Posterior cingulate gyrus (tissue), 11 donors: ENCODE measurements around the gene HECW1.

Source experiments
- DNase-seq, 10 donors: peaks; one replicate each; pipeline versions ENCODE4 v3.0.0 to v3.0.0-alpha.2; 2020 to 2021; ENCODE audit warnings: mixed read lengths in 3 of 10
- intact Hi-C: fragments of 100-400 bp; cut with DNase I; formaldehyde crosslinking; loops from one replicate; pipeline ENCODE4 v1.15.1; 2023

The HECW1 gene

DNA sequence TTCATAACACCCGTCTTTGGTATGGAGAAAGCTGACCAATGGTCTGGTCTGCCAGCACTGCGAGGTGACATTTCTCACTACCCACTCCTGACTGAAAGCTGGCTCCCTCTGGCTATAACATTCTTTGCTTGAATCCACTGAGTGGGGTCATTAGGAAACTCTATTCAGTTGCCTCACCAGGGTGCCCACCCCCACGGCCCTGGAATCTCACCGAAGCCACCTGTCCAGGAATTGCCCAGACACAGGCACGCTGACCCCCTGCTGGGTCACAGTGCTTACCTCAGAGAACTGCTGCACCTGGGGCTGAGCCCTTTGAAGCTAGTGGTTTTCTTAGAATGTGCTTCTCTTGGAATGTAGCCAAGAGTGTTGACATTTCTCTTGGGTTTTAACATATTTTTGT is 28.6 kb downstream of the HECW1 start:
- intact Hi-C loops = no loop called here
- DNase-seq = peak in 1 of 10 donors; percentile 69

DNA sequence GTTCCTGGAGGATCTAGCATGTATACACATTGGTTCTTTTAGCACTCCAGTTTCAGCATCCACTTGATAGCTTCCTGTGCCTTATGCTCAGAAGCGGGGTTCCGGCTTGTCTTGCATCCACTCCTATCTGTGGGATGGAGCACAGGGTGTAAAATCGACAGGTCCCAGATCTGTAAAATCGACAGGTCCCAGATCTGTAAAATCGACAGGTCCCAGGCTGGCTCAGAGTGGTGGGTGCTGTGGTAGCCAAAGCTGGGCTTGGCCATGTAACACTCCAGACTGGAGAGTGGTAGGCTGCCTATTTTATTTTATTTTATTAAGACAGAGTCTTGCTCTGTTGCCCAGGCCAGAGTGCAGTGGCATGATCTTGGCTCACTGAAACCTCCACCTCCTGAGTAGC is 30.3 kb downstream of the HECW1 start:
- intact Hi-C loops = no loop called here
- no peak for DNase-seq

DNA sequence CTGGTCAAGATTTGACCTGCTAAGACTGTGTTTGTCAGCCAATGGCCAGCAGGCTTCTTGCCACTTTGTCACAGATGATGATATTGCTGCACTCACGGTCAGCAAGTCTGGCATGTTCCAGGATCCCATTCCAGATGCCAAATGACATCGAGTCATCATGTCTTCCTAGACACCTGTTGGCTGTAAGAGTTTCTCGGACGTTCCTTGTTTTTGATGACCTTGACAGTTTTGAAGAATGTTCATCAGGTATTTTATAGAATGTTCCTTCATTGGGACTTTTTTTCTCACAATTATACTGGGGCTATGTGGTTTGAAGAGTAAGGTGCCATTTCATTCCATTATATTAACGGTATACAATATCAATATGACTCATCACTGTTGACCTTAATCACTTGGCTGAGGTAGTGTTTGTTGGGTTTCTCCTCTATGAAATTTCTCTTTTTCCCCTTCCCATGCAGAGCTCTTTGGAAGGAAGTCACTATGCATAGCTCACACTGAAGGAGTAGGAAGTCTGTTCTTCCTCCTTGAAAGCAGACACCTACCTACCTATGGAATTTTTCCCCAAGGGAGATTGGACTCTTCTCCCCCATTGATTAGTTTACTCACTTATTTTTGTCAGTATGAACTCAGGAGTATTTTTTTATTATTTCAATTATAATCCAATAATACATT is 31.6 kb downstream of the HECW1 start:
- intact Hi-C loops = no loop called here
- no peak for DNase-seq

DNA sequence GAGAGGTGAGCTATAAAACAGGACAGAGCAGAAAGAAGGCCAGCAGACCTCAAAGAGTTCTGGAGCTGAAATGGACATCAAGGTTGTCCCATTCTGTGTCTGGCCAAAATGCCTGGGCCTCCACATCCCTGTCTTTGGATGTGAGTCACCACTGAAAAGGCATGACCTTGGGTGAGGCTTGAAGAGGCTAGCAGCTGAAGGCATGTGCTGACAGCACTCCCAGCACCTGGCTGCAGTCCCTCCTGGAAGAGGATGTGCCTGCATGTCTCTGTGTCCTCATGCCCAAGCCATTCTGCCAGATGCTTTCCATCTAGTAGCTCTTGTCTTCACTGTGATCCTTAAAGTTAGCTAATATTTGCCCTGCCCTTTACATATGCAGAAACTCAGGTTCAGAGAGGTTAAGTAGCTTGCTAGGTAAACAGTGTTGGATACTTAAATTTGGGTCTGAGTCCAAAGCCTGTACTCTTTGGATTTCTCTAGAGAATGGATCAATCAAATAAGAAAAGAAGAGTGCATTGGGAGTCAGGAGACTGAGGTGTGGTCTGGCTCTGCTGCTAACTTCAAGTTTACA is 35.8 kb downstream of the HECW1 start:
- intact Hi-C loops = no loop called here
- no peak for DNase-seq

DNA sequence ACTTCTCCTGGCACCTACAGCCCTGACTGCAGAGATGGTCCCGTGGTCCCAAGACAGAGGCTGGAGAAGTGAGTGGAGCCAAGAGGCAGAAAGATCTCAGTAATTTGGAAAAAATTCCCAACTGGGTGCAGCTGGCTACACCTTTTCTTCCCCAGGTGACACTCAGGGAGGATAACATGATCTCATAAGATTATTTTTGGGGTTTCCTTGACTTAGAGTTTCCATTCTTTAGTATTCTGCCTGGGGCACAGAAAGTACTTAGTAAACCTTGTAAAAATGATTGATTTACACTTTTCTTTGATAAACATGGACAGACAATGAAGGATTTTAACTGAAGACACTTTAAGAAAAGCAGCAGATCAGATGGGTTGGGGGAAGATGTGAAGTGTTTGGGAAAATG is 38.6 kb downstream of the HECW1 start:
- no peak for DNase-seq
- intact Hi-C loops = no loop called here

DNA sequence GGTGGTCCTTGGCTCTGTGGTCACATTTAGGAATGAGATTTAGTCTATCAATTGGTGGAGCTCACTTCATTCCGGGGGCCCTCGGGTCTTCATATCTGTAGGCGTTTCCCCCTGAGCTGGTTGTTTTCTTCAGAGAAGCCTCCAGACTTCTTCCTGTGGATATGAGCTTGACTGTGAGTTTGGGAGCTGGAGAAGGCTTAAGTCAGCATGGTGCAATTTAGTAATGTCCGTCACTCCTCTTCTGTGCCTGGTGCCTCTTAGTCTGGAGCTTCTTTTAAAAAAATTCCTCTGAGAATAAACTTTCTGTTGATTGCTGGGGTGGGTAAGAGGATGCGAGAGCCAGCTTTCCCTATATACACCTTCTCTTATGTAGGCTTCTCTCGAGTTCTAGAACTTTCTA is 40.2 kb downstream of the HECW1 start:
- no peak for DNase-seq
- intact Hi-C loops = no loop called here

DNA sequence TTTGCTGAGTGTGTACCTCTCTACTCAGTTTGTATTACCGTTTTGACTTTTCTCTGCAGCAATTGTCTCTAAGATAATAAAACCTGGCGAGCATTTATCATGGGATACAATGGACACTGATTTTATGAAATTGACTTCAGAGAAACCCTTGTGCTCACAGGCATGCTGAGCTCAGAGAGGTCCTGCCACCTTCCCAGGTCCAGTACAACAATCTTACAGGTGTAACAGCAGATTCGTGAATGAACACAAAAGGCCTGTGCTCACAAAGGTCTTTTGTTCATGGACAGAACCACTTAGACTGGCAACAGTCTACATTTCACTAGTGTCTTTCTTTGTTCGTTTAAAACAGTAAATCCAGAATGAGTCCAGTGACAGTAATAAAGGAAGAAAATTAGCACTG is 43.2 kb downstream of the HECW1 start:
- intact Hi-C loops = no loop called here
- no peak for DNase-seq

DNA sequence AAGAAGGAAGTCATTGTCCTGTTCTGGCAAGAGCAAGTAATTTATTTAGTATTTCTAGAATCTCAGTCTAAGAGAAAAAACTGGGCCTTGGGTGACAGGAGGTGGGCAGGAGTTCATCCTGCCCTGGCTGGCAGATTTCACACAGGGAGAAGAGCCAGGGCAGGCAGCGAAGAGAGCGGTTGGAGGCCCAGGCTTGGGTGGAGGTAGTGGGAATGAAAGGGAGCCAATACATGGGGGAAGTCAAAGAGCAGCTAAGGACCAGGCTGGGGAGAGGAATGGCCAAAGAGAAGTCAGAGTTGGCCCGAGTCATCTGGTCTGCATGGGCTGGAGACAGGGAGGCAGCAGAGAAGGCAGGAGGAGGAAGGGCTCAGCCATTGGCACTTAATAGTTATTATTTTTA is 51.4 kb downstream of the HECW1 start:
- intact Hi-C loops = no loop called here
- no peak for DNase-seq

DNA sequence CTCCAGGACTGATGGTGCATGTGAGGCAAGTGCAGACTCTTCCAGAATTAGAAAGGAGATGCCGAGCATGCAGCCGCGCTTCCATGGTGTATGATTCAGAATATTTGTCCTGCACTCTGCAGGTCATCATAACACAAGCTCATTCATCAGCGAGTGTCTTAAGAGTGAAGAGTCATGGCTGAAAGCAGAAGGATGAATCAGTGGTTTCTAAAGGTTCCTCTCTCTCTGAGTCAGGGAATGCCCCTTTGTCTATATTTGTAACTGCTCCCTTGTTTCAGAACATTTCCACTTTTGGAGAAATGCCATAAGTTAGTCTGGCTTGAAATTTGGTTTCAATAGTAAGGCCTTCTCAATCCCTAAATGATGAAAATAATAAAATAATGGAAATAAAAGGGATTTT is 52.3 kb downstream of the HECW1 start:
- intact Hi-C loops = no loop called here
- no peak for DNase-seq

DNA sequence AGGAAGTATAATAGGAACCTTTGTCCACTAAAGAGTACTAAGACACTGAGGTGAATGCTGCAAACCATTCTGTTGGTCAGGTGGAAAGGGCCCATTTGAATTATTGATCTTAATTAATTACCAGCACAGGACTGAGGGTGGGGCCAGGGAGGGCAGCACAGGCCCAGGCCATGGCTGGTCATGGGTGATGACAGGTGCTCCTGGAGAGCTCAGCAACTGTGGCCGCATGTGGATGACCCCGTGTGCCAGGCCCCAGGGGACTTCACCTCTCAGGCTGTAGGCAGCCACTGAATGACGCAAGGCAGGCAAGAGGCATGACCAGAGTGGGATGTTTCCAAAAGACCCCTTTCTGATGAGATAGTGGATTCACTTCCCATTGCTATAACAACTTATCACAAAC is 54.2 kb downstream of the HECW1 start:
- DNase-seq = no peak
- intact Hi-C loops = no loop called here

DNA sequence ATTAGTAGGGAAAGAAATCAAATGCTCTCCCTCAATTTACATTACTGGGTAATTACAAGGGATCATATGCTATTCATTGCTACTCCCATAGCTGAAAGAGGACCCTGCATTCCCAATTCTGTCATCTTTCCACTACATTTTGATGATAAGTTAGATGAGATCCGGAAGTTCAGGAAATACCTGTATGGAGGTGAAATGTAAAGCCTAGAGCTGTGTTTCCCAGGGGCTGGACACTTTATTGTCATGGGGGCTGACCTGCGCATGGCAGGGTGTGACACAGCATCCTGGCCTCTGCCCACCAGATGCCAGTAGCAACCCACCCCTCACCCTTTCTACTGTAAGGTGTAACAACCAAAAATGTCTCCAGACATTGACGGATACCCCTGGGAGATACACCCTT is 56.6 kb downstream of the HECW1 start:
- no peak for DNase-seq
- intact Hi-C loops = no loop called here

DNA sequence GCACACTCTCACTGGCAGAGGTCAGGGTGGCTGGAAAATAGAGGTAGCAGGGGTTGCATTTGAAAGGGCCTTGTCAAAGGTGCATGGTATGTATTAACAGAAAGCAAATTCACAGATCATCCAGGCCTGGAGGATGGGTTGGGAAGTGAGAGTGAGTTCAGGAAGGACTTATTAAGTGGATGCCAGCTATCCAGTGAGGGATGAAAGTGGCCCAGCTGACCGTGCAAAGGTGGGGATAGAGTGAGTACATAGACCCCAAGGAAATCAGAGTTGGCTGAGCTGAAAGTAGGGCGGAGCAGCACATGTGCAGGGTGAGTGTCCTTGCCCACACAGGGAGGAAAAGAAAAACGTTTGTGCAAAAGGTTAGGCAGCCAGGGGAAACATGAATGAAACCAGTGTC is 58.1 kb downstream of the HECW1 start:
- DNase-seq = no peak
- intact Hi-C loops = no loop called here

DNA sequence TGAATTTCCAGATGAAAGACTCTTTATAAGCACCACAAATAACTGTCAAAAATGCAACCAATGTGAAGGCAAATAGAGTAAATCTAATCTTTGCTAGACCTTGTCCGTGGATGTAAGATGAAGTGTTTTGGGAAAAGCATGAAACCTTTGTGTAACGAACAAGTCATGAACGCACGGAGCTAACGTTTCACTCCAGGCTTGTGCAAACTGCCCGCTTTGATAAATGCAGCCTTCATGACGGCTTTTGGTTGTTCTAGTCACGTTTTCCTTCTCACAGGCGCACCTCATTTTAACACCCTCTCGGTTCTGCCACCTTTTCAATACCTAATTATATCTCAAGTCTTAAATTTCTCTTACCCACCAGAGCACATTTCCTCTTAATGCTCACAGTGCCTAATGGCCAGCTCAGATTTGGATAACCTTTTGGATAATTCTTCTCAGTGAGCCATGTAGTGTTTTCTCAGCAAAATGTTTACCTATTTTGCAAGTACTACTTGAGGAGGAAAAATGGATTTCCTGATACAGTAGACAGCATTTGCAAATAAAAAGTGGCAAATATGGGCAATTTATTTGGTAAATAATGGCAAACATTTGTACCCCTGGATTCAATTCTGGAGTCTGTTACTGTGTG is 63.2 kb downstream of the HECW1 start:
- no peak for DNase-seq
- intact Hi-C loops = no loop called here

DNA sequence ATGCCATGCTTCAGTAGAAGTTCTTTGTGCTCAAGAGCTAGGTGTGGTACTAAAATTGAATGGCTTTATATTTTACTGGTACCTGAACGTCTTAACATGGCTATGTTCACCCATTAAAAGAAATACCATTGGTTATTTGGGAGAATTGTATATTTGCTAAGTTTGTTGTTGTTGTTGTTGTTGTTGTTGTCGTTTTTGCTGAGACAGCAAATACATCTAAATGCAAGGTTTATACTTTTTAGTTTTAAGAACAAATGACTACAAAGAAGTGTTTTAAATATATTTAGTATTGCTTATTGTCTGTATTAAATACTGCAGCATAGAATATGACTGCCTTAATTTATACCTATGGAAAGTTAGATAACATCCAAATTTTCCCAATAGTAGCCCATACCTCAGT is 66.9 kb downstream of the HECW1 start:
- DNase-seq = no peak
- intact Hi-C loops = no loop called here

DNA sequence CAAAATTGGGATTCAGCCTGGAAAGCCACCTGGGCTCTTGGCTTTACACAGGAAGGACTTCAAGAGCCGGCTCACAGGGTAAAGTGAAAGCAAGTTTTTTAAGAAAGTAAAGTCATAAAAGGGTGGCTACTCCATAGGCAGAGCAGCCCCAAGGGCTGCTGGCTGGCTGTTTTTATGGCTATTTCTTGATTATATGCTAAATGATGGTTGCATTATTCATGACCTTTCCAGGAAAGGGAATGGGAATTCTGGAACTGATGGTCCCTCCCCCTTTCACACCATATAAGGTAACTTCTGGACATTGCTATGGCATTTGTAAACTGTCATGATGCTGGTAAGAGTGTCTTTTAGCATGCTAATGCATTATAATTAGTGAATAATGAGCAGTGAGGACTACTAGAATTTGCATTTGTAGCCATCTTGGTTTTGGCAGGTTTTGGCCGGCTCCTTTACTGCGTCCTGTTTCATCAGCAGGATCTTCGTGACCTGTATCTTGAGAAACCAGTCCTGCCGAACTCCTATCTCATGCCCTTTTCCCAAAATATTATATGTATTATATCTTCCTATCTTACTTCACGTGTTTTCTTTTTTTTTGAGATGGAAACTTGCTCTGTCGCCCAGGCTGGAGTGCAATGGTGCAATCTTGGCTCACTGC is 80.5 kb downstream of the HECW1 start:
- intact Hi-C loops = no loop called here
- no peak for DNase-seq

DNA sequence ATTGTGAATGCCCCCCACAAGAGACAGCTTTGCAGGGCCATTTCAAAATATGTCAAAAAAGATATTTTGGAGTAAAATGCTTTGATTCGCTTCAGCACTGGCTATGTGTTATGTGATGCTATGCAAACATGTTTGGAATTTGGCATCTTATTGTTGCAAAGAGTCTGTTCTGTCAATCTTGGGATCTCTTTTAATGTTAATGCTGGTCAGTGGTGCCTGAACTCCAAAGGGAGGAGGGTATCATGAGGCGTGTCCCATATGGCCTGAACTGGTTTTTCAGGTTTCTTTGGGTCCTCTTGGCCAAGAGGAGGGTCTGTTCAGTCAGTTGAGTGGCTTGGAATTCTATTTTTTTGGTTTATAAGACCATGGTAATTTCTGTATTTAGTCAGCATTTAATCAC is 81.4 kb downstream of the HECW1 start:
- DNase-seq = no peak
- intact Hi-C loops = no loop called here

DNA sequence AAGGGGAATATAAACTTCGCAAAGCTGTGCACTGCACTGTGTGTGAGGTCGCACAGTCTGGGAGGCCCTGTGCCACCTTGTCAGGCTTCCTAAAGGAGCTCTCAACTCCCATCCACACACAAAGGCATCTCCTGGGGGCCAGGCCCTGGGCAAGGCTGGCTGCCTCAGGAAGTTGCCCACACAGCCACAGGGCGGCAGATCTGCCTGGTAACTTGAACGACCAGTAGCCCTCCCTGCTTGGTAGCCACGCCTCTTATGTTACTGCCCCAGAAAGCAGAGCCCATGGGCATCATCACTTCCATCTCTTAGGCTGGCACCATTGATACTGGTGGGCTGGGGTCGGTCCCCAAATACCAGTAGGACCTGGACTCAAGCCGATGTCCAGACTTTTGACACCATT is 82.8 kb downstream of the HECW1 start:
- intact Hi-C loops = no loop called here
- no peak for DNase-seq

DNA sequence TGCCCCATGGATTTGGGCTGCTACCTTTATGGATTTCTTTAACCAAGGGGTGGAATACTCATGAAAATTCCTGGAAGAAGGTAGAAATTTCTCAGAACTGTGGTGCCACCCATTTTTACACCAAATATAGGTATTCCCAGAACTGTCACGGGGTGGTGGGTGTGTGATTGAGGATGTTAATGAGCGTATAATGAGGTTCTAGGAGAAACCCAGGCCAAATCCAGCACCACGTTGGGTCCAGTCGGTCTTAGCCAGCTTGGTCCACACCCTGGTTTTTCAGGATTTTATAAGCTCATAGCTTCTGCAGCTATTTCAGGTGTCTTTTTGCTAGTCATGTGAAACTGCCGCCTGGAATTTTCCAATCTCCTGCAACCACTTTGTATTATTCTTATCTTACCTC is 83.3 kb downstream of the HECW1 start:
- DNase-seq = peak in 1 of 10 donors; percentile 59
- intact Hi-C loops = no loop called here

DNA sequence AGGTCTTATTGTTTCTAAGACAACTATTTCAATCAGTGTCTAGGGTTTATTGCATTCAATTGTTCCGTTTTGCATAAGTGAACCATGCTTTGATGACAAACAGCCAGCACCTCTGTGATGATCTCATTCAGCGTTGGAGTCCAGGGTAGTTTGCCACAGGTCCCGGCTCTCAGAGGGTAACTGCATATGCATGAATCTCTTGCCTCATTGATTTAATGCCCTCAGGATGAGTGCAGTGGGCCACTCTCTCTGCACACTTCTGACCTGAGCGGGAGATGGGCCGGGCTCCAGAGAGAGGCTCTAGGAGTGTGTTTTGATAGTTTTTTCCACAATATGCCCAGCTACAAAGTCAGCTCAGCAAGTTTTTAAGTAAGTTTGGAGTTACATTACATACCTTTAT is 83.9 kb downstream of the HECW1 start:
- DNase-seq = no peak
- intact Hi-C loops = no loop called here

DNA sequence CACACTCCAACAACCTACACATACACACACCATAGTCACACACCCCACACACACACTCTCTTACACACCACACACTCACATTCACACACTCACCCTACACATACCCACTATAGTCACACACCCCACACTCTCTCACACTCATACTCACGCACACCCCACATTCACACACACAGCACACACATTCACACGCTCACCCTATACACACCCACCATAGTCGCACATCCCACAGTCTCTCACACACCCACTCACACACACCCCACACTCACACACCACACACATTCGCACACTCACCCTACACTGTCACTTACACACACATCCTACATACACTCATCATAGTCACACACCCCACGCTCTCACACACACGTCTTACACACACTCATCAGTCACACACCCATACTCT is 85.6 kb downstream of the HECW1 start:
- DNase-seq = no peak
- intact Hi-C loops = no loop called here

DNA sequence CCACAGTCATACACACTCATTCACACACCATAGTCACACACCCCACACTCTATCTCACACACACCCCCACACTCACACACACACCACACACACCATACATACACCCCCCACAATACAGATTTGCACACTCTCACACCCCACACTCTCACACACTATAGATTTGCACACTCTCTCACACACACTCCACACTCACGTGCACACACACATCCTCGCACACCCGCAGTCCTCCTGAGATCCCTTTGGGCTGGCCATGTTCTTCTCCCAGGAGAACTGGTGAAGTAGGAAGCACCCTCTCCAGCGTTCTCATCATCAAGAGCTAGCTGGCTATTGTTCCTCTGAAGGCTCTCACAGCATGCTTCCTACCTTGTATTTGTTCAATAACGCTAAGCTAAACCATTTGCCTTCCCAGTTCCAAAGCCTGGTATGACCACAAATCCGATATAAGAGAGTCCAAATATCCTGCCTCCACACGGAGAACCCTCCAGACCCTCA is 86.2 kb downstream of the HECW1 start:
- intact Hi-C loops = no loop called here
- DNase-seq = no peak
